Fibroblast of the aortic adventitia (primary cell): ENCODE data around the gene ASAP2. TPM values are rescaled to one million over a fixed set of nuclear protein-coding genes. Genes with fewer than 3 reads are reported as not detected.
A peak's percentile ranks its signal among the peaks of the same experiment; 100 is the strongest.

Experiments used
- DNase-seq: peaks from one replicate; pipeline ENCODE4 v3.0.0-alpha.2; 2010; ENCODE audit warnings: low read depth
- H3K4me3 ChIP-seq: 2 replicates; pipeline ENCODE4 v1.5.1; 2011; ENCODE audit warnings: low read depth, mild to moderate bottlenecking, control low read depth, low read length, moderate library complexity
- total RNA-seq: library from RNA; depleted of rRNA; stranded (reverse); fragments of >200 nt; gene quantifications from 2 replicates; pipeline ENCODE4 v1.2.3, GENCODE V29; 2012; ENCODE audit warnings: low replicate concordance
- TF ChIP-seq, protein P1 (sequence below): IDR thresholded peaks from 2 replicates; pipeline ENCODE4 v1.5.1; 2011; ENCODE audit warnings: mild to moderate bottlenecking, low read length, control low read depth, inconsistent platforms; ENCODE audit not compliant: insufficient read depth

The ASAP2 gene
- total RNA-seq, 1 donor = 76.4 TPM

DNA sequence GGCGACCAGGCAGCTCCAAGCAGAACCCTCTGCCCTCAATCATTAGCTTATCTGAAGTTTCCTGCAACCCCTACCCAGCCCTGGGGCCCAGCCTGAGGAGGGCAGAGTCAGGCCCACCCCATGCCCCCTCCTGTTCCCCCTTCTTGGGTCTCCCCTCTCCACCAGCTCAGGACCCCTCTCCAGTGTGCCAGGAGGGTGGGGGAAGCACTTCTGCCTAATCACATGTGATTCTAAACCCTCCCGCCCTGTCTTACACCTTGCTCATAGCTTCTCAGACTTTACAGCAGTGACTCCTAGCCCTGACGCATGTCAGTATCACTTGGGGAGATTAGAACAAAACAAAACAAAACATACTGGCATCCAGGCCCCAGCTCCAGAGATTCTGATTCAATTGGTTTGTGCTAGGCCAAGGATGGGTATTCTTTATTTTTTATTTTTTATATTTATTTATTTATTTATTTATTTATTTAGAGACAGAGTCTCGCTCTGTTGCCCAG lies 42.5 kb upstream of the ASAP2 start:
- TF ChIP-seq, protein P1, sequence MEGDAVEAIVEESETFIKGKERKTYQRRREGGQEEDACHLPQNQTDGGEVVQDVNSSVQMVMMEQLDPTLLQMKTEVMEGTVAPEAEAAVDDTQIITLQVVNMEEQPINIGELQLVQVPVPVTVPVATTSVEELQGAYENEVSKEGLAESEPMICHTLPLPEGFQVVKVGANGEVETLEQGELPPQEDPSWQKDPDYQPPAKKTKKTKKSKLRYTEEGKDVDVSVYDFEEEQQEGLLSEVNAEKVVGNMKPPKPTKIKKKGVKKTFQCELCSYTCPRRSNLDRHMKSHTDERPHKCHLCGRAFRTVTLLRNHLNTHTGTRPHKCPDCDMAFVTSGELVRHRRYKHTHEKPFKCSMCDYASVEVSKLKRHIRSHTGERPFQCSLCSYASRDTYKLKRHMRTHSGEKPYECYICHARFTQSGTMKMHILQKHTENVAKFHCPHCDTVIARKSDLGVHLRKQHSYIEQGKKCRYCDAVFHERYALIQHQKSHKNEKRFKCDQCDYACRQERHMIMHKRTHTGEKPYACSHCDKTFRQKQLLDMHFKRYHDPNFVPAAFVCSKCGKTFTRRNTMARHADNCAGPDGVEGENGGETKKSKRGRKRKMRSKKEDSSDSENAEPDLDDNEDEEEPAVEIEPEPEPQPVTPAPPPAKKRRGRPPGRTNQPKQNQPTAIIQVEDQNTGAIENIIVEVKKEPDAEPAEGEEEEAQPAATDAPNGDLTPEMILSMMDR = no peak
- DNase-seq = no peak

DNA sequence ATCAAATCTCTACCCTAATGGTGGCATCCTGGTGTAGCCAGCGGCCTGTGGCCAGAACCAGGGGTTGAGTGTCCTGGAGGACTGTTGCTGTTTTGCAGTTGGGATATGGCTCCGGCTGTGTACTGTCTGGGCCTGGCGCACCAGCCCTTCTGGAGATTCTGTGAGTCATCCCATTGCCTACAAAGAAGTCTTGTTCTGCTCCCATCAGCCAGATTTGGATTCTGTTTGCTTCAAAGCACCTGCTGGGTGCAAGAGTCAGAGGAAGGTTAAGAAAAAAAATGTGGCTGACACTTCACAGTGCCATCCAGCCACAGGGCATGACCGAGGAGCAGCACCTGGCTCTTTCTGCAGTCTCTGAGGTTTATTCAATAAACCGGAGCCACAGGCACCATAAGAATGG lies 41.0 kb upstream of the ASAP2 start:
- DNase-seq = peak; percentile 58
- H3K4me3 ChIP-seq = no peak overlapping the region
- TF ChIP-seq, protein P1 = no peak

More for the DNA sequence above, 42.5 kb upstream of the ASAP2 start:
- H3K4me3 ChIP-seq = no peak overlapping the region

DNA sequence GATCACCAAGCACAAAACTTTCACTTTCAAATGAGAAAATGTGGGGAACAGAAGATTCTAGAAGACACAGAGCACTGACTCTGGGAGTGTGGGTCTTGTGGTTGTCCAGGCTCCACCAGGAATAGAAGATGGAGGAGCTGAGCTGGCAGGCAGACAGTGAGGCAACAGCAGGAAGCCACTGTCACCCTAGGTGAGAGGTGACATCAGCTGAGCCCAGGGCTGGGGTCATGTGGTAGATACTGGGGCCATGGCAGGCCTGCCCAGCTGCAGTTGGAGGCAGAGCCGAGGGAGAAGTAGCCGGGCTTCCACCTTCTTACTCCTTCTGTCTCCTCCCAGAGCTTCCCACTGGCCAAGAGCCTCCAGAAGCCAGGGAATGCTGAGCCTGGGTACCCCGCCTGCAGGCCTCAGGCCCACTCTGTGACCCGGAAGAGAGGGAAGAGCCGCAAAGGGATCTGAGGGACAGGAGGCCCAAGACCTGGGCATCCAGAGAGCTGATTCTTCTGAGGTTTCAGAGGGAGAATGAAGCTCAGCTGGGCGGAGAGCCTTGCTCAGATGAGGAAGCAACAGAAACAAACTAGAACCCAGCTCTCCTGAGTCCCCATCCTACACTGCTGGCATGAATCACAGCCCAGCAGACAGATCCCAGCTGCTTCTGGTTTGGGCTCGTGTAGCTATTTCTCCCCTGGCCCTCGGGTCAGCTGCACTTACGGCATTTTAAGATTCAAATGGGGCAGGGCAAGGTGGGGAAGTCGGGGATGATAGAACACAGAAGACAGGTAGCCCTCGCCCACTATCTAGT lies 39.8 kb upstream of the ASAP2 start:
- TF ChIP-seq, protein P1 = no peak
- peak; percentile 54 for DNase-seq
- H3K4me3 ChIP-seq = no peak overlapping the region

DNA sequence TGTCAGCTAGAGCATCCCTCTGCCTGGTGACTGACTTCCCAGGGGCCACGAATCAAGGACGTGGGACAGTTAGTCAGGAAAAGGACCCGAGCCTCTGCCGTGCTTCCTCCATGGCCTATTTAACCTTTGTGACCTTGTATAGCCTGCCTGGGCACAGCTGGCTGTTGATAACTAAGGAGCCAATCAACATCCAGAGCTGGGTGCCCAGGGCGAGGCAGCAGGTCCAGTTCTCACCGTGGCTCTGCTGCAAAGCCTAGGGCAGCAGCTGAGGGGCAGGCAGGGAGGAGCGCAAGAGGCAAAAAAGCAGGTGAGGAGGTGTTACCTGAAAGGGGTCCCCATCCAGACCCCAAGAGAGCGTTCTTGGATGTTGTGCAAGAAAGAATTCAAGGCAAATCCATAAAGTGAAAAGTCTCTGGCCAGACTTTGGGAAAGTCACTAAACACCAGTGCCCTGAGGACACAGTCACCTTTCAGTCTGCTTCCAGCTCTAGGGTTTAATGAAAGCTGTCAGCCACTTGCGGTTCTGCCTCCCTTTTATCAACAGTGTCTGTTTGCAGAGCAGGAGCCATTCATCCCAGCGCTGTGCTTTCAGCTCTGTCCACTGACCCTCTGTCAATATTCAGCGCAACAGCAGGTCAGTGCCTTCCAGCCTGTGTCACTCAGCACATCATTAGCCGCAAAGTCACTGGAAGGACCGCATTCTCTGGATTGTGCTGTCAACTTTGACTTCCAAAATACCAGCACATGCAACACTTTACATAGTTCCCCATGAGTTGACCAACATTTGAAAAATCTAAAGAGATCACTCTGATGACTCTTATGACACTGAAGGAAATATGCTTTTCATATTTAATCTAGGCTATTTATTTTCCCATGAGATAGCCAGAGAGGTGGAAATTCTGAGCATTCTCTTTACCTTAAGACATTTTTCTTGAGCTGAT lies 38.6 kb upstream of the ASAP2 start:
- no peak overlapping the region for H3K4me3 ChIP-seq
- no peak for DNase-seq
- TF ChIP-seq, protein P1 = no peak

DNA sequence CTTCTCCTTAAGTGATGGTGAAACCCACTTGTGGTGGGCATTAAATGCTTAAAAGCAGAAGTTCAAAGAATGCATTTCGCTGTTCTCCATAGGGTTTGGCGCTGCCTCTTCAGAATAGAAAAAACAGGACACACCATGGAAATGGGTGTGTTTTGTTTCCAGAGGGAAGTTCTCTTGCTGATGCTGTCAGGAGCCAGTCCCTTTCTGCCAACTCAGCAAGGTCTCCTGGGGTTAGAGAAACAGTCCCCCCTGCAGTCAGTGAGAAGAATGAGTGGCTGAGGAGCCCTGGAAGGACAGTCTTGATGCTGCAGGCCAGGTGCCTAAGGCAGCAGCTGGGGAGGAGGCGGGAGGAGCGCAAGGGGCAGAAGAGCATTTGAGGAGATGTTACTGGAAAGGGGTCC lies 37.8 kb upstream of the ASAP2 start:
- DNase-seq = no peak
- no peak overlapping the region for H3K4me3 ChIP-seq
- TF ChIP-seq, protein P1 = no peak

DNA sequence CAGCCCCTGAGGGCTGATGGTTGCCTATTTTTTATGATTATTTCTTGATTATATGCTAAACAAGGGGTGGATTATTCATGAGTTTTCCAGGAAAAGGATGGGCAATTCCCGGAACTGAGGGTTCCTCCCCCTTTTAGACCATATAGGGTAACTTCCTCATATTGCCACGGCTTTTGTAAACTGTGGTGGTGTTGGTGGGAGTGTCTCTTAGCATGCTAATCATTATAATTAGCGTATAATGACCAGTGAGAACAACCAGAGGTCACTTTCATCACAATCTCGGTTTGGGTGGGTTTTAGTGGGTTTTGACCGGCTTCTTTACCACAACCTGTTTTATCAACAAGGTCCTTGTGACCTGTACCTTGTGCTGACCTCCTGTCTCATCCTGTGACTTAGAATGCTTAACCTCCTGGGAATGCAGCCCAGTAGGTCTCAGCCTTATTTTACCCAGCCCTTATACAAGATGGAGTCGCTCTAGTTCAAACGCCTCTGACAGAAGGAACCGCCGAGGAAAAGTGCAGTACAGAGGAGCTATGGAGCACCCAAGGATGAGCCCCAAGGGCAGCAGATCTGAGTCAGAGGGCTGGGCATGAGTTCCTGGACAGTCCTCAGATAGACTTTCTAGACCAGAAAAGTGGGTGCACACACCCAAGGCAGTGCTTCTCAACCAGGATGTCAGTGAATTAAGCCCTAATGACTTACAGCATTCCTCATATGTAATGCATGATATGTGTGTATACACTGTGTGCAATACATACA lies 37.1 kb upstream of the ASAP2 start:
- no peak for DNase-seq
- TF ChIP-seq, protein P1 = no peak
- no peak overlapping the region for H3K4me3 ChIP-seq
